ENCODE results near the gene NKD2.

The NKD2 gene

DNA sequence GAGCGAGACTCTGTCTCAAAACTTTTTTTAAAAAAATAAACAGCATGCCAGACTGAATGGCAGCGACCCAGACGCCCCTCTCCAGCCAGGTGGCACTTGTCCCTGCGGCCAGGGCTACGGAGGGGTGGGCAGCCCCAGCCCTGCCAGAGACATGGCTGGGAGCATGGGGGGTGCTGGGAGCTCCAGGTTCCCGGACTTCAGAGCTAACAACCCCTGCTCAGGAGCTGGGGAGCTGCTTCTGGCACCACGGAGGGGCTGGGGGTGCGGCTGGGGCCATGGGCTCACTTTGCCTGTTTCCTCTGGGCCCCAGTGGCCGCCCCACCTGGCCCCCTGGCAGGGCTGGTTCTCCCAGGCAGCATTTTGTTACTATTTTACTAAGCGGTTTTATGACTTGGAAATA, 53.3 kb downstream of the NKD2 start:
- Histone ChIP-seq H3K27ac (no peak overlapping the region), H3K4me3 (no peak overlapping the region)
- no peak for DNase-seq (ENCODE audit: low spot score)
- TF ChIP-seq, protein P1, sequence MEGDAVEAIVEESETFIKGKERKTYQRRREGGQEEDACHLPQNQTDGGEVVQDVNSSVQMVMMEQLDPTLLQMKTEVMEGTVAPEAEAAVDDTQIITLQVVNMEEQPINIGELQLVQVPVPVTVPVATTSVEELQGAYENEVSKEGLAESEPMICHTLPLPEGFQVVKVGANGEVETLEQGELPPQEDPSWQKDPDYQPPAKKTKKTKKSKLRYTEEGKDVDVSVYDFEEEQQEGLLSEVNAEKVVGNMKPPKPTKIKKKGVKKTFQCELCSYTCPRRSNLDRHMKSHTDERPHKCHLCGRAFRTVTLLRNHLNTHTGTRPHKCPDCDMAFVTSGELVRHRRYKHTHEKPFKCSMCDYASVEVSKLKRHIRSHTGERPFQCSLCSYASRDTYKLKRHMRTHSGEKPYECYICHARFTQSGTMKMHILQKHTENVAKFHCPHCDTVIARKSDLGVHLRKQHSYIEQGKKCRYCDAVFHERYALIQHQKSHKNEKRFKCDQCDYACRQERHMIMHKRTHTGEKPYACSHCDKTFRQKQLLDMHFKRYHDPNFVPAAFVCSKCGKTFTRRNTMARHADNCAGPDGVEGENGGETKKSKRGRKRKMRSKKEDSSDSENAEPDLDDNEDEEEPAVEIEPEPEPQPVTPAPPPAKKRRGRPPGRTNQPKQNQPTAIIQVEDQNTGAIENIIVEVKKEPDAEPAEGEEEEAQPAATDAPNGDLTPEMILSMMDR (IDR thresholded peaks at IDR 0.05): no peak

DNA sequence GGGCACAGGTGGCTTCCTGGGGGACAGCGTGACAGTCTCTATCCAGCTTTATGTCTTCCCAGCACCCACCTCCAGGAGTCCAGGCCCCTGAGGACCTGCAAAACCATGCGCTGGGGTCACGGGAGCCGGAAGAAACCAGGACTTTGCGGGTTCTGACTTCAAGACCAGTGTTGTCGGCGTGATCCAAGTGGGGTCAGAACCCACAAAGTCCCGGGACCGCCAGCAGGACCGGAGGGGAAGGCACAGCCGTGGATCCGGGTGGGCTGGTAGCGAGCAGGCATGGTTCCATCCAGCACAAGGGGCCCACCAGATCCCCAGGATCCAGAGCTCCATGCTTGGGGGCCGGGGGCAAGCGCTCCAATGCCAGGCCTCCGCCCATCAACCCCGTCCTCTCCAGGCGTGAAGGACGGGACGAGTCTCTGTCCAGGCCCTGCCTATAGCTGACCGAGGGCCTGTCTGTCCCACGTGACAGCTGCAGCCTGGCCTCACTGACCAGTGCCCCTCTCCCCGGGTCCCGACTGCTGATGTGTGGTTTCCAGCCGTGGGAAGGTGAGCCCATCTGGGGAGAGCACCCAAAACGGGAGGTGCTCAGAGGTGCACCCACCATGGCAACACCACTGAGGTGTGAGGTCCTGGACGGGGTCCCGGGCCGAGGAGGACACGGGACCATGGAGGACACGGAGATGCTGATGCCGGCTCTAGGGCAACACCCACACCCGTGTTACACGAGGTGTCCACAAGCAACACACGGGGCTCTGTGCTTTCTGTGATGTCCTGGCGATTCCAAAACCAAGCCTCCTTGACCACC, 54.4 kb downstream of the NKD2 start:
- no peak overlapping the region for H3K4me3 ChIP-seq
- no peak overlapping the region for H3K27ac ChIP-seq
- TF ChIP-seq, protein P1 (IDR thresholded peaks at IDR 0.05): no peak
- DNase-seq (ENCODE audit: low spot score): no peak

DNA sequence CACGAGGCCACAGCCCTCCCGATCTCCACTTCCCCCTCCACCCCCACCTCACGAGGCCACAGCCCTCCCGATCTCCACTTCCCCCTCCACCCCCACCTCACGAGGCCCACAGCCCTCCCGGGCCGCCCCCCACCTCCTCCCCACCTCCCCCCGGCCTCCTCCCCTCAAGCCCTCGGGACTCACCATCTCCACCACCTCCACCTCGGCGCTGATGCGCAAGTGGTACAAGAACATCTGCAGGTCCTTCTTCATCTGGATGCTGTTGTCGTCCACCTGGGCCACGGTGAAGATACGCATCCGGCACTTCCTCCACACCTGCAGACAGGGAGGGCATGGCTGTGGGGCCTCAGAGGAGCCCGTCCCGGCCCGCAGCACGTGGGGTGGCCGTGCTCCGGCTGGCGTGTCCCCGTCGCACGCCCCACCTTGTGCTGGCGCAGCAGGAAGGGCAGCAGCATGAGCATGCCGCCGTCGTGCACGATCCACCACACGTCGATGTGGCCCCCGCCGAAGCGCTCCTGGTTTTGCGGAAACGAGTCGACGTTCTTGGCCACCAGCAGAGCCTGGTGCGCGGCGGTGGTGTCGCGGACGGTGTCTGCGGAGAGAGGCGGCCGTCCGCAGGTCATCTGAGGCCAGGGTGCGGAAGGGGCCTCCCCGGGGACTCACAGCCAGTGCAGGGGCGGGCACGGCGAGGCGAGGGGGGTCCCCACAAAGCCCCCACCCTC, 55.2 kb downstream of the NKD2 start:
- H3K27ac ChIP-seq: no peak overlapping the region
- TF ChIP-seq, protein P1 (IDR thresholded peaks at IDR 0.05): no peak
- DNase-seq (ENCODE audit: low spot score): no peak
- no peak overlapping the region for H3K4me3 ChIP-seq

DNA sequence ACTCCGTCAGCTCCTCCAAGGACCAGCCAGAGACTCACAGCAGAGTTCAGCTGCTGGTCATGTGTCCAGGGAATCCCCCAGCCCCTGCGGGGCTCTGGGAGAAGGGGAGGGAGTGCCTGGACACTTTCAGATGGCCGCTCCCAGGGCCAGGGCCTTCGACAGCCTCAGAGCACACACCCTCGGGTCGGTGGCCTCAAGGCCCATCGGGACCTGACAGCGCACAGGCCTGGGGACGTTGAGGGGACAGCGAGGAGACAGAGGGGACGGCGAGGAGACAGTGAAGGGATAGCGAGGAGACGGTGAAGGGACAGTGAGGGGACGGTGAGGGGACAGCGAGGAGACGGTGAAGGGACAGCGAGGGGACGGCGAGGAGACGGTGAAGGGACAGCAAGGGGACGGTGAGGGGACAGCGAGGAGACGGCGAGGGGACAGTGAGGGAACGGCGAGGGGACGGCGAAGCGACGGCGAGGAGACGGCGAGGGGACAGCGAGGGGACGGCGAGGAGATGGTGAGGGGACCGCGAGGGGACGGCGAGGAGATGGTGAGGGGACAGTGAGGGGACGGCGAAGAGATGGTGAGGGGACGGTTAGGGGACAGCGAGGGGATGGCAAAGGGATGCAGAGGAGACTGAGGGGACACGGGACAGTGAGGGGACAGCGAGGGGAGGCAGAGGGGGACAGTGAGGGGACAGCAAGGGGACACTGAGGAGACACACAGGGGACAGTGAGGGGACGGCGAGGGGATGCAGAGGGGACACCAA, 56.0 kb downstream of the NKD2 start:
- H3K4me3 ChIP-seq: no peak overlapping the region
- H3K27ac ChIP-seq: no peak overlapping the region
- TF ChIP-seq, protein P1 (IDR thresholded peaks at IDR 0.05): no peak
- no peak for DNase-seq (ENCODE audit: low spot score)

DNA sequence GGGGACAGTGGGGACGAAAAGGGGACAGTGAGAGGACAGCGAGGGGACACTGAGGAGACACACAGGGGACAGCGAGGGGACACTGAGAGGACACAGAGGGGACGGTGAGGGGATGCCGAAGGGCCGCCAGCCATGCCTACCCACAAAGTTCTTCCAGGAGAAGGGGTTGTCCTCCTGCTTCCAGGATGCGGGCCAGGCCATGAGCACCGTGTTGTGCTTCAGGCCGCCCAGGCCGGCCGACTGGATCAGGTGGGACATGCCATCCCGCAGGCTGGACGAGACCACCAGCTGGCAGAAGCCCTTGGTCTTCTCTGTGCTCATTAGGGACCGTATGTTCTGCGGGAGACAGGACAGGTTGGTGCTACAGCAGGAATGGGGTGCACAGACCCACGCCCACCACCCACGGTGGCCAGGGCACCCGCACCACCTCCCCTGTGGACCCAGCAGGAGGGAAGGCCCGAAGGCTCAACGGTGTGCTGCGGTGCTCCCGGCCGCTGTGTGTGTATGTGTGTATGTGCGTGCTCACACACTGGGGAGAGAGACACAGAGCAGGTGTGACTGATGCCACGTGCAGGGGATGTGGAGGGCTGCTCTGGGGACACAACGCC, 56.6 kb downstream of the NKD2 start:
- no peak overlapping the region for H3K27ac ChIP-seq
- DNase-seq (ENCODE audit: low spot score): no peak
- H3K4me3 ChIP-seq: no peak overlapping the region
- TF ChIP-seq, protein P1 (IDR thresholded peaks at IDR 0.05): no peak

DNA sequence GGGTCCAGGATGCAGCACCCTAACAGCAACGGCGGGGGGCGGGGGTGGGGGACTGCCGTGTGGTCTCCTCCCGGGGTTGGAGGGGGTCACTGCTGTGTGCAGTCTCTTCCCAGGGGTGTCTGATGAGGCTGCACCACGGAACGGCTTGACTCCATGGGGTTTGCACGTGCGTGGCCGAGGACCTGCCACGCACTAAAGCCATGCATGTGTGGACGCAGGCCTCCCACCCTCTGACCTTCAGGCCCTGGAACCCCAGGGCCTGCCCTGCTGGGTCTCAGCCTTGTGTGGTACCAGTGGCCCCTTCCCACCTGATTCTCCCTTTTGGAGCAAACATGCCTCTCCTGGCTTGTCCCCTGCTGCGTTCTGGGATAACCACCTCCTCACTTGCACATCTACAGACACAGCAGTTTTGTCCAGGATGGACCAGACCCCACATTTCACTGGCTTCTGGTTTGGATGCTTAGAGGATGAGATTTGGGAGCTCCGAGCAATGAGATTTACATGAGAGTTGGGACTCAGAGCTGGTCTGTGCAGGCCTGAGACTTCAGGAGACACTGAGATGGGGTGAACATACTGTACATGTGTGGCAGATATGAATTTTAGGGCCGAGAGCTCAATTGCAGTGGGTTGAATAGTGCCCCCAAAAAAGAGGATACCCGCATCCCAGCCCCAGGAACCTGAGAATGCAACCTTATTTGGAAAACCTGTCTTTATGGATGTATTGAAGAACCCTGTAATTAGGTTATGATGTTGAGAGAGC, 57.5 kb downstream of the NKD2 start:
- TF ChIP-seq, protein P1 (IDR thresholded peaks at IDR 0.05): no peak
- H3K27ac ChIP-seq: no peak overlapping the region
- no peak overlapping the region for H3K4me3 ChIP-seq
- no peak for DNase-seq (ENCODE audit: low spot score)

All from coronary artery (tissue), 2 donors.